Stimulated activated naive CD8-positive, alpha-beta T cell treated with anti-CD3 and anti-CD28 coated beads, Interleukin-15, Interleukin-2, amounts not matched to agents 100 ng/mL and 50 ng/mL, for 24 hours (primary cell): ENCODE data around the gene NUTM2A.
"Not testable (repeated sequence)": the region's sequence is repeated elsewhere in the genome, so short reads cannot be mapped to it uniquely, and the experiment has no call there.

Experiments used
- H3K27ac Mint-ChIP-seq: one replicate; pipeline ENCODE4 v1.8.0; 2021; ENCODE audit warnings: mild to moderate bottlenecking, mixed read lengths
- H3K27me3 Mint-ChIP-seq: one replicate; pipeline ENCODE4 v1.8.0; 2021; ENCODE audit warnings: mixed read lengths
- H3K36me3 Mint-ChIP-seq: one replicate; pipeline ENCODE4 v1.8.0; 2021; ENCODE audit warnings: low read depth, mixed read lengths
- H3K4me1 Mint-ChIP-seq: one replicate; pipeline ENCODE4 v1.8.0; 2021; ENCODE audit warnings: low read depth, mixed read lengths
- H3K4me3 Mint-ChIP-seq: one replicate; pipeline ENCODE4 v1.8.0; 2021; ENCODE audit warnings: mild to moderate bottlenecking, mixed read lengths
- H3K9me3 Mint-ChIP-seq: one replicate; pipeline ENCODE4 v1.8.0; 2021; ENCODE audit warnings: mixed read lengths

The NUTM2A gene

GRCh38 chr10:87222789-87223188, 2.5 kb upstream of the NUTM2A start:
- not testable (repeated sequence) for H3K27ac Mint-ChIP-seq, H3K4me1 Mint-ChIP-seq, H3K9me3 Mint-ChIP-seq, H3K36me3 Mint-ChIP-seq, H3K4me3 Mint-ChIP-seq, H3K27me3 Mint-ChIP-seq

GRCh38 chr10:87228247-87228646, 3.0 kb downstream of the NUTM2A start:
- not testable (repeated sequence) for H3K4me1 Mint-ChIP-seq, H3K27me3 Mint-ChIP-seq, H3K9me3 Mint-ChIP-seq, H3K4me3 Mint-ChIP-seq, H3K27ac Mint-ChIP-seq, H3K36me3 Mint-ChIP-seq

GRCh38 chr10:87229211-87229610, 4.0 kb downstream of the NUTM2A start:
- not testable (repeated sequence) for H3K27me3 Mint-ChIP-seq, H3K4me3 Mint-ChIP-seq, H3K27ac Mint-ChIP-seq

GRCh38 chr10:87234854-87235253, 9.6 kb downstream of the NUTM2A start:
- not testable (repeated sequence) for H3K27ac Mint-ChIP-seq, H3K4me3 Mint-ChIP-seq, H3K4me1 Mint-ChIP-seq, H3K9me3 Mint-ChIP-seq, H3K36me3 Mint-ChIP-seq, H3K27me3 Mint-ChIP-seq

More at GRCh38 chr10:87229211-87229610, 4.0 kb downstream of the NUTM2A start:
- not testable (repeated sequence) for H3K9me3 Mint-ChIP-seq, H3K36me3 Mint-ChIP-seq, H3K4me1 Mint-ChIP-seq

GRCh38 chr10:87237244-87237643, 12.0 kb downstream of the NUTM2A start:
- not testable (repeated sequence) for H3K9me3 Mint-ChIP-seq, H3K36me3 Mint-ChIP-seq, H3K4me3 Mint-ChIP-seq, H3K27ac Mint-ChIP-seq, H3K4me1 Mint-ChIP-seq, H3K27me3 Mint-ChIP-seq

GRCh38 chr10:87239346-87239808, 14.1 kb downstream of the NUTM2A start:
- not testable (repeated sequence) for H3K4me1 Mint-ChIP-seq, H3K27ac Mint-ChIP-seq, H3K9me3 Mint-ChIP-seq, H3K4me3 Mint-ChIP-seq, H3K36me3 Mint-ChIP-seq, H3K27me3 Mint-ChIP-seq

GRCh38 chr10:87242192-87242591, 16.9 kb downstream of the NUTM2A start:
- H3K27me3 Mint-ChIP-seq, H3K4me1 Mint-ChIP-seq, H3K36me3 Mint-ChIP-seq, H3K27ac Mint-ChIP-seq, H3K9me3 Mint-ChIP-seq, H3K4me3 Mint-ChIP-seq: not testable (repeated sequence)

- not testable (repeated sequence) for H3K4me3 Mint-ChIP-seq, H3K27me3 Mint-ChIP-seq, H3K9me3 Mint-ChIP-seq, H3K36me3 Mint-ChIP-seq, H3K27ac Mint-ChIP-seq, H3K4me1 Mint-ChIP-seq
Measured at GRCh38 chr10:87247335-87247734, 22.1 kb downstream of the NUTM2A start.

- not testable (repeated sequence) for H3K9me3 Mint-ChIP-seq, H3K27ac Mint-ChIP-seq, H3K4me3 Mint-ChIP-seq, H3K36me3 Mint-ChIP-seq, H3K27me3 Mint-ChIP-seq, H3K4me1 Mint-ChIP-seq
Measured at GRCh38 chr10:87248818-87249353, 23.6 kb downstream of the NUTM2A start.

GRCh38 chr10:87280749-87281392, 55.6 kb downstream of the NUTM2A start:
- not testable (repeated sequence) for H3K4me1 Mint-ChIP-seq, H3K27ac Mint-ChIP-seq, H3K27me3 Mint-ChIP-seq, H3K9me3 Mint-ChIP-seq, H3K36me3 Mint-ChIP-seq, H3K4me3 Mint-ChIP-seq
